NCI-H1417 (cell line): ENCODE results near the gene BICRAL.
"Not testable (repeated sequence)": the region's sequence is repeated elsewhere in the genome, so short reads cannot be mapped to it uniquely, and the experiment has no call there.

Experiments used
- DNase-seq, 3 experiments: peaks; one replicate each; lab custom pipeline; 2025; lab: John Stamatoyannopoulos, UW

BICRAL gene, protein sequence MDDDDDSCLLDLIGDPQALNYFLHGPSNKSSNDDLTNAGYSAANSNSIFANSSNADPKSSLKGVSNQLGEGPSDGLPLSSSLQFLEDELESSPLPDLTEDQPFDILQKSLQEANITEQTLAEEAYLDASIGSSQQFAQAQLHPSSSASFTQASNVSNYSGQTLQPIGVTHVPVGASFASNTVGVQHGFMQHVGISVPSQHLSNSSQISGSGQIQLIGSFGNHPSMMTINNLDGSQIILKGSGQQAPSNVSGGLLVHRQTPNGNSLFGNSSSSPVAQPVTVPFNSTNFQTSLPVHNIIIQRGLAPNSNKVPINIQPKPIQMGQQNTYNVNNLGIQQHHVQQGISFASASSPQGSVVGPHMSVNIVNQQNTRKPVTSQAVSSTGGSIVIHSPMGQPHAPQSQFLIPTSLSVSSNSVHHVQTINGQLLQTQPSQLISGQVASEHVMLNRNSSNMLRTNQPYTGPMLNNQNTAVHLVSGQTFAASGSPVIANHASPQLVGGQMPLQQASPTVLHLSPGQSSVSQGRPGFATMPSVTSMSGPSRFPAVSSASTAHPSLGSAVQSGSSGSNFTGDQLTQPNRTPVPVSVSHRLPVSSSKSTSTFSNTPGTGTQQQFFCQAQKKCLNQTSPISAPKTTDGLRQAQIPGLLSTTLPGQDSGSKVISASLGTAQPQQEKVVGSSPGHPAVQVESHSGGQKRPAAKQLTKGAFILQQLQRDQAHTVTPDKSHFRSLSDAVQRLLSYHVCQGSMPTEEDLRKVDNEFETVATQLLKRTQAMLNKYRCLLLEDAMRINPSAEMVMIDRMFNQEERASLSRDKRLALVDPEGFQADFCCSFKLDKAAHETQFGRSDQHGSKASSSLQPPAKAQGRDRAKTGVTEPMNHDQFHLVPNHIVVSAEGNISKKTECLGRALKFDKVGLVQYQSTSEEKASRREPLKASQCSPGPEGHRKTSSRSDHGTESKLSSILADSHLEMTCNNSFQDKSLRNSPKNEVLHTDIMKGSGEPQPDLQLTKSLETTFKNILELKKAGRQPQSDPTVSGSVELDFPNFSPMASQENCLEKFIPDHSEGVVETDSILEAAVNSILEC

DNA sequence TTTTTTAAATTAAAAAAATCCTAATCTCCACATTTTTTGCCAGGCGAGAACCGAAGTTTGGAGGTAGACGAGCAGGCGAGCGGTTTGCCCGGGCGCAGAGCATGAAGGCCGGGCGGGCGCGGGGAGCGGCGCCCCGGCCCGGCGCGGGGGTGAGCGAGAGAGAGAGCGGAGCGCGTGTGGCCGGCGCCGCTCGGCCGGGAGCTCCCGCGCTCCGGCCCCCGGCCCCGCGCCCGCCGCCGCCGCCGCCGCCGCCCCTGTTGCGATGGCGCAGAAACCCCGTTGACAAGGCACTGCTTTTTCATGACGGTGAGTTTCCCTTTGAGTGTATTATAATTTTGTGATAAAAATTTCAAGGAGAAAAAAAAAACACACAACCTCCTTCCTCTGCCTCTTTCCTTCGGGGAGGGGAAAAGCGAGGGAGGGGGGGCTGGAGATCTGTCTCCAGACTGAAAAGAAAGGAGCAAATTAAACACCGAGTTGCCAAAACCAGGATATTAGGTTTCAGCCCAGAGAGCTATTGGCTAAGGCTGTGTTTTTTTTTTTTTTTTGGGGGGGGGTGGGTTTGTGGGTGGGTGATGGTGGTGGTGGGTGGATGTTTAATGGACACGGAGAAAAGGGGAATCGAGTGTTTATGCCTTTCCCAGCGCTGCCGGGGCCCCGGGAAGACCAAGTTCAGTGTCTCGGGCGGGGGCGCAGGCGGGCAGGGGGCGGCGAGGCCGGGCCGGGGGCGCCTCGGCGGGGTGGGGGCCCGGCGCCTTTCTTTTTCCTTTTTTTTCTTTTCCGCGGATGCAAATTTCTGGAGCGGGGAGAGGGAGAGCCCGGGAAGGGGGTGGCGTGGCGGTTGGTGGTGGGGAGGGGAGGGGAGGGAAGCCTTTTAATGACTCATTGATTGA, at the start of gene BICRAL:
Gene BICRAL, plus strand, starts transcription at position 257 of the 893 bp plus-strand sequence. CDS start 39,971 bp downstream, outside the sequence.
- DNase-seq = peak; percentile 66 to 92 (median 87)

DNA sequence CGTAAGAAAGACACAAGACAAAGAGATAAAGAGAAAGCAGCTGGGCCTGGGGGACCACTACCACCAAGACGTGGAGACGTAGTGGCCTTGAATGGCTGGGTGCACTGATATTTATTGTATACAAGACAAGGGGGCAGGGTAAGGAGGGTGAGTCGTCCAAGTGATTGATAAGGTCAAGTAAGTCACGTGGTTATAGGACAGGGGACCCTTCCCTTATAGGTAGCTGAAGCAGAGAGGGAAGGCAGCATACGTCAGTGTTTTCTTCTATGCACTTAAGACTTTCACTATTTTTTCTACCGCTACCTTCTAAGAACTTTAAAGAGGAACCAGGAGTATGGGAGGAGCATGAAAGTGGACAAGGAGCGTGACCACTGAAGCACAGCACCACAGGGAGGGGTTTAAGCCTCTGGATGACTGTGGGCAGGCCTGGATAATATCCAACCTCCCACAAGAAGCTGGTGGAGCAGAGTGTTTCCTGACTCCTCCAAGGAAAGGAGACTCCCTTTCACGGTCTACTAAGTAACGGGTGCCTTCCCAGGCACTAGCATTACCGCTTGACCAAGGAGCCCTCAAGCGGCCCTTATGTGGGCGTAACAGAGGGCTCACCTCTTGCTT, 47.9 kb upstream of the BICRAL start:
- DNase-seq = not testable (repeated sequence)

DNA sequence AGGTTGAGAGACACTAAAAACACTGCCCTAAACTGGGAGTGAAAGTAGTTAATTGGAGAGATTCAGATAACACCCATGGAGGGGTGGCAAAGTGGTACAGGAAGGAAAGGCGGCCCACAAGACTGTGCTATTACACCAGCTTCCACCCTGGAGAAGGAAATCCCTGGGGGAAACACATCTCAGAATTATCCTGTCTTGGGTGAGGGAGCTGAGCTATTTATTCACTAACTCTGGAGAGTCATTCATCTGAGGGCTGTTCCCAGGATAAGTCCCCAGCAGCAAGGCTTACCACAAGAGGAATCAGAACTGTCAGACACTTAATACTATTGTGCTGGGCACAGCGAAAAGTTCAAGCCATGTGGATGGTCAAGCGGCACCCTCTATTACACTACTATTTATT, 45.9 kb upstream of the BICRAL start:
- DNase-seq = peak in 1 of 3 experiments; percentile 4

DNA sequence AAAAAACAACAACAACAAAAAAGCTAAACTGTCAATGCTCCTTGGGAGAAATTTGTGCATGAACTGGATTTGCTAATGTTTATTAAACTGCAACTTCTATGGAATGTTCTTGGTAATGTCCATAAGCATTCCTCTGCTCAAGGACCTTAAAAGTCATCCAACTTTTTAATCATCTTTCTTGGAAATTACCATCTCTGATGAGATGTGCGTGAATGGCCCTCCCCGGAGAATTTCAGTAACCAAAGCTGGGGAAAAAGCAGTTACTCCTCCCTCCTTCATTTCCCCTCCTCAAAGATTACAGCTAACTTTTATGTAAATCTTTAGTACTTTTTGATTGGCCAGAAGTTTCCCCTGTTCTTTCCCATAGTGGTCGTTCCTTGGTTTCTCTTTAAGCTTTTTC, 41.1 kb upstream of the BICRAL start:
- no peak for DNase-seq

DNA sequence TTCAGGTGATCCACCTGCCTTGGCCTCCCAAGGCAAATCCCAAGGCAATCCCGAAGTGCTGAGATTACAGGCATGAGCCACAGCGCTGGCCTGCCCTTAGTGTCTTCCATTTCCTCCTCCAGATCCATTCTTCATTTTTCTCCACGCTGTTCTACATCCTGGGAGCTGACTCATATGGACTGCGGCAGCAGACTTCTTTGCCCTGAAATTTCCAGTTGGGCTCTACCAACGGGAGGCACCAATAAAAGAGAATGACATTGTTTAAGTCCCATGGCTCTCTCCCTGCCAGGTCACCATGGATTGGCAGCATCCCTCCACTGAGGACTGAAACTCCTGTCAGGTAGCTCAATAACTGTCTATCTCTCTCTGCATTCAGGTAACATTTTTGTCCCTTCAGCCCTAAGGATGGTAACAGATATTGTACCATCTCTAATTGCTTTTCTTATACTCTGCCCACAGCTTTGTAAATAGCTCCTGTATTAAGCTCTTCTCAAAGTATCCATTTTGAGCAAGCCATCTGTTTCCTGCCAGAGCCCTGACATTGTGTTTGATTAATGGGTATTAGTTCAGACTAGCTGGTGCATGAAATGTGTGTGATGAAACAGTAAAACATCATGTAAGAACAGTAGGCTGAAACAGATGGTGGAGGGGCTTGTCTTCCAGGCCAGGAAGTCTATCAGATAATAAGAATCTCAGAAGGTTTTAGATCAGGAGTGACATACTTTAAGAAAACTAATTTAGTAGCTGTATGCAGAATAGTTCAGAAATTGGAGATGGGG, 39.5 kb upstream of the BICRAL start:
- peak in 2 of 3 experiments; percentile 85 to 93 for DNase-seq

DNA sequence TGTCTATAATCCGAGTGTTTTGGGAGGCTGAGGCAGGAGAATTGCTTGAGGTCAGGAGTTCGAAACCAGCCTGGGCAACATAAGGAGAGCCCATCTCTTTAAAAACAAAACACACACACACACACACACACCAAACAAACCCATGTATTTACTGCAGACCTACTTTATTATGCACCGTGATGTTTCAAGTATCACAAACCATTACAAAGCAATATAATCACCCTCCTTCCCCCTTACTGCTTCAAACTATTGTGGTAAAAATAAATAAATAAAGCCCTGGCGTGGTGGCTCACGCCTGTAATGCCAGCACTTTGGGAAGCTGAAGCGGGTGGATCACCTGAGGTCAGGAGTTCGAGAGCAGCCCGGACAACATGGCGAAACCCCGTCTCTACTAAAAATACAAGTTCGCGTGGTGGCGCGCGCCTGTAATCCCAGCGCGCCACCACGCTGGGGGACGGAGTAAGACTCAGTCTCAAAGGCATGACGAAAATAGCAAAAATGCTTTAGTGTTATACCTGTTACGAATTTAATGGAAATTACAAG, 37.4 kb upstream of the BICRAL start:
- DNase-seq = peak in 2 of 3 experiments; percentile 28 to 38

DNA sequence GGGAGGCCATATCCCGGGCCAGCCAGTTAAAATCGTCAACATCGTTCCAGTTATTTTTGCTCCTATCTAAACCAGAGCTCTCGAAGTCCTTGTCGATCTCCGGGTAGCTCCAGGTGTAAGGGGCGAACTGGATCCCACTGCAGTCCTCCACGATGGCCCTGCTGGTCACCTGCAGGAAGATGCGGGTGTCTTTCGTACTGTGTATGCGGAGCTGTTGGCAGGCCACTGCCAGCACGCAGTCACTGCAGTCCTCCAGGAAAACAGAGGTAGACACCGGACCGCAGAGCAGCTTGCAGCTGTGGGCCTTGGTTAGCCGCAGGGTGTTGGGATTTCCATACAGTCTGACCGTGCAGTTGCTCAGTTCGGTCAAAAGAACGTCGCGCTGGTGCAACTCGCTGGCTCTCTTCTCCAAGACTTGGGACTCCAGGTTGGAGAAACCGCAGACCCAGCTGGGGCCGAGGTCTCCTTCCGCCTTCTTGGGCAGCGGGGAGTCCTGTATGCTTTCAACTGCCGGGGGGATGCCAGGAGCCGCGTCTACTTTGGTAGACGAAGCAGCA, 36.7 kb upstream of the BICRAL start:
- DNase-seq = peak in 2 of 3 experiments; percentile 64 to 71

DNA sequence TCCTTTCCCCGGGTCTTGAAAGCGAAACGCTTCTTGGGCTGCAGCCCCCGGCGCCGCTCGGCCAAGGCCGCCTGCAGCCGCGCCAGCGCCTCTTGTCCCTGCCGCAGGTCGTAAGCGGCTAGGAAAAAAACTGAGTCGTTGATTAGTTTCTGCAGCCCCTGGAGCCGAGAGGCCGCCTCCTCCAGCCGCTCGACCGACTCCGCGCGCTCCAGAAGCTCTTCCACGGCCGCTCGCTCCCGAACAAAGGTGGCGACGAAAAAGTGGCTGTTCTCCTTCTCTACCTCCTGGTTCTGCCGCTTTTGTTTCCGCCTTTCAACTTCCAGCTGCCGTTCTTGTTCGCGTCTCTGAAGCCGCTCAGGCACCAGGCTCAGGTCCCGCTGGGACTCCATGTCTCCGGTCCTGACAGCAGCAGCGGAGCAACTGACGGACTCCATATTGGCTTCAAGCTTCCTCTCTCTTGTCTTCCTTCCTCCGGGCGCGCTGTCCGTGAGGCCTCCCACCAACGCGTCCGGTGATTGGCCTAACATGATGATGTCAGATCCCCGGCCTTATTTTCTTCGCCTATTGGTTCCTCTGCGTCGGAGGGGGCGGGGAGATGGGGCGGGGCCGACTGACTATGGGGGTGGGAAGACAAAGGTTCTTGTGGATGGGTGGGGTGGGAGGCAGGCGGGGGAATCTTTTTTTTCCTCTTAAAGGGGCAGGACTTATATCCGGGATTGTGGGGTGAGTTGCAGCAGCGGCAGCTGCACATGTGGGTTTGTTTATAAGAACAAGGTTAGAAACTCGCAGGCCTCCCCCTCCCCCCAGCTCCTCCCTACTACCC, 36.0 kb upstream of the BICRAL start, which contains the start of gene TBCC:
Gene TBCC, minus strand, starts transcription at position 464 of the 823 bp plus-strand sequence. Its CDS starts 30 bp downstream, at position 434.
- DNase-seq = peak; percentile 94 to 99 (median 96)

DNA sequence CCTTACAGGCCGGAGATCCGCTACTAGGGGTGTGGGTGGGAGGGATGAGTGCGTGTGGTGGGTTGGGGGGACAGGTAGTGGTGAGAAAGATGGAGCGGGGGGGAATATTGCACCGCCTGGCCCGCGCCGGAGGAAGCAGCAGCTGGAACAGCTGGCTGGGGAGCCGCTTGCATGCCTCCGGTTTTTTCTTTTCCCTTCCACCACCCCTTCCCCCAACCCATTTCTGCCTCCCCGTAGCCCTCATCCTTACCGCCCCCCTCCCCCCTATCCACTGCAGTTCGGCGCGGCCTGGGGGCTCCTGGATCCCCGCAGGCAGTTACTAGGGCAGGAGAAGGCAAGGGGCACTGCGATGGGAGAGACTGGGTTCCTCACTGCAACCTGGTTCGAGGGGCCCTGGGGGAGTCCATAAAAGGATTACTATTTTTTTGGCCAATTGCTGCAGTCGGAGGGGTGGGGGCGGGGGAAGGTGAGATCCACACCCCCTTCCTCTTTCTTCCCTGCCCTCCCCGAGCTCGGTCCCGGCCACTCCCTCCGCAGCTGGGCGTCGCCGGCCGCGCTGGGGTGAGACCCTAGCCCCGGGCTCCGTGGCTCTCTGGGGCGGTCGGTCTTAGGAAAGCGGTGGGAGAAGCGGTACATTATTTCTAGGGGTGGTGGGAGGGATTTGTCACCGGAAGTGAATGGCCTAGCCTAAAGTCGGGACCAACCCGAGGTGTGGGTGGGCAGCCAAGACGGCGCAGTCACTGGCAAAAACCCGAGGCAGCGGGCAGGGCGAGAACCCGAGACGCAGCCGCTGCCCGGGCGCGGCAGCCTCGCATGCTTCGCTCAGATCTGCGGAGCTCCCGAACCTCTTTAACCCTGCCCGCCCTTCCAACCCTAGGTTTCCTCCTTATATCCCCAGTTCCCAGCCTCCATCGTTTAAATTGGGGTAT, 35.1 kb upstream of the BICRAL start:
- DNase-seq = peak; percentile 79 to 95 (median 94)

DNA sequence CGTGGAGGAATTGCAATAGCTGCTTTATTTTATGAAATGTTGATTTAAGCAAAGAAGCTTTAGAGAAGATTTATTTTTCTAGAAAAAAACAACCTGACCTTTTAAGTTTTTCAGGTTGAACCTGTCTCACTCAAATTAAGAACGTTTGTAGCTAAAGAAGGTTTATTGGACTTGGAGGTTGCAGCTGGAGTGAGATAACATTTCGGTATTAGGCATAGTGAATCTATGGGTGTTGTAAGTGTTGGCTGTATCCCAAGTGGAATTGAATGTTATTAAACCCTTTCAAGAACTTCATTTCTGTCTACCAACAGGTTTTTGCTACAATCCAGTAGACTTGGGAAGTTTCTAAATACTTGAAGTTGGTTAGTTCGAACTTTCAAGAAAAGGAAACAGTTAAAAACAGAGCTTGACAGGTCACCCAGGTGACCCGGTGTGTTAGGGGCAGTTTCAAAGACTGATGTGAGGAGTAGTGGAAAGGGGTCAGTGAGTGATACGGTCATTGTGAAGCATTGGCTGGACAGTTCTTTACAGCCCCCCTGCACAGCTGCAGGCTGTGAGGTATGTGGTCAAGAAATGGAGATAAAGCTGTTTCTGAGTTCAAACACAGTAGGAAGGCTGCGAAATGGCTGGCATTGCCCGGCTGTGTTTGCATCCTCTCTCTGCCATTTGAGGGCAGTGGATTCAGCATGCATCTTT, 33.5 kb upstream of the BICRAL start:
- peak in 1 of 3 experiments; percentile 32 for DNase-seq

DNA sequence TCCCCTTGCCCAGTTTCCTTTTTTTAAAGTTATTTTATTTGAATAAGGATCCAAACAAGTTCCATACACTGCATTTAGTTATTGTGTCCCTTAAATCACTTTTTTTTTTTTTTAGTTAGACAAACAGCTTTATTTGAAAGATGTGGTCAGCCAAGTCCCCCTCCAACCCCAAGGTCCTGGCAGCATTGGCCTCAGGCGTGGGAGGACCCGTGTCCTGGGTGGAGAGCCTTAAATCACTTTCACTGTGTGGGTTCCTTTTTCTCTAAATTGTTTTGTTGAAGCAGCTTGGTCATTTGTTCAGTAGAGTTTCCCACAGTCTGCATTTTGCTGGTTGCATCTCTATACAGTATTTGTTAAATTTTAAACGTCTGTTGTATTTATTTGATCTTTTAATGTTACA, 30.8 kb upstream of the BICRAL start:
- no peak for DNase-seq

DNA sequence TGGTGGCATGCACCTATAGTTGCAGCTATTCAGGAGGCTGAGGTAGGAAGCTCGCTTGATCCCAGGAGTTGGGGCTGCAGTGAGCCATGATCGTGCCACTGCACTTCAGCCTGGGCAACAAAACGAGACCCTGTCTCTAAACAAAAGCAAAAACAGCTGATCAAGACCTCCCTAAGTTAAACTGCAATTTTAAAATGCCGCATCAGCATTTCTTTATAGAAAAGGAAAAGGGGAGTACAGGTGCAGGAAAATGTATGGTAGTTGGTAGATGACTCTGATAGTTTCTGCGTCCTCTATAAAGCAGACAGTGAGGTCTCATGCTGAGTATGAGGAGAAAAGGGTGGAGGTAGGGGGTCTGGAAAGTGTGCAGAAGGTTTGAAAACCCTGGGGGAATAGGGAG, 27.1 kb upstream of the BICRAL start:
- DNase-seq = no peak

DNA sequence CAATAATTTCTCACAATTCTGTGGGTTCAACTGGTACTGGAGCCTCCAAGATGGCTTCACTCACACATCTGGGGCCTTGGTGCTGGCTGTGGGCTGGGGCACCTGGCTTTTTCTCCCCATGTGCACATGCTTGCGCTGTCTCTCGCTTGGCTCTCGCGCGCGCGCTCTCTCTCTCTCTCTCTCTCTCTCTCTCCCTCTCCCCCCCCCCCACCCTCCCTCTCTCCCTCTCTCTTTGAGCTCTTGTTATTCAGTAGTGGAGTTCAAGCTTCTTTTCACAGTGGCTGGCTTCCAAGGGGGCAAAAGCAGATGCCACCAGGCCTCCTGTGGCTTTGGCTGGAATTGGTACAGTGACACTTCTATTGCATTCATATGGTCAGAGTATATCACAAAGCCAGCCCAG, 25.1 kb upstream of the BICRAL start:
- DNase-seq = no peak

DNA sequence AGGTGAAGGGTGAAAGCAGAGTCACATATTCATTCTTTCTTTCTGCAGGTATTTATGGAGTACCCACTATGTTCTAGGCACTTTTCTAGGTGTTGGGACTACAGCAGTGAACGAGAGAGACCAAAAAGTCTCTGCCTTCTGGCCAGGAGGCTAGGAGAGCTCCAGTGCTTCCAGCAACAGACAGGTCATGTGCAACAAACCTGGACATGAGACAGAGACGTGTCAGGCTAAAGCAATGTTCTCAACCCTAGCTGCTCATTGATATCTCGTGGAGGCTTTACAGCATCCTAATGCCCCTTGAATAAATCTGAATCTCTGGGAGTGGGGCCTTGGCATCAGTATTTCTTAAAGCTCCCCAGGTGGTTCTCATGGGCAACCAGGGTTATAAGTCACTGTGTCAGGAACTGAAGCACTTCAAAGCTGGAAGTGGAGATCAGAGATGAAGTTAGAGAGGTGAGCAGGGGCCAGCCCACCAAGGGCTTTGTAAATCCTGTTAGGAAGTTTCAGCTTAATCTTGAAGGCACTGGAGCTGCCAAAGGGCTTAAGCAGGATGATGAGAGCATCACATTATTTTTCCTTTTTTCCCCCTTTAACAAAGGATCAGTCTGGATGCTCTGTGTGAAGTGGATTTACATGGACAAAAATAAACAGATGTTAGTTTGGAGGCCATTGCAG, 23.0 kb upstream of the BICRAL start:
- no peak for DNase-seq

DNA sequence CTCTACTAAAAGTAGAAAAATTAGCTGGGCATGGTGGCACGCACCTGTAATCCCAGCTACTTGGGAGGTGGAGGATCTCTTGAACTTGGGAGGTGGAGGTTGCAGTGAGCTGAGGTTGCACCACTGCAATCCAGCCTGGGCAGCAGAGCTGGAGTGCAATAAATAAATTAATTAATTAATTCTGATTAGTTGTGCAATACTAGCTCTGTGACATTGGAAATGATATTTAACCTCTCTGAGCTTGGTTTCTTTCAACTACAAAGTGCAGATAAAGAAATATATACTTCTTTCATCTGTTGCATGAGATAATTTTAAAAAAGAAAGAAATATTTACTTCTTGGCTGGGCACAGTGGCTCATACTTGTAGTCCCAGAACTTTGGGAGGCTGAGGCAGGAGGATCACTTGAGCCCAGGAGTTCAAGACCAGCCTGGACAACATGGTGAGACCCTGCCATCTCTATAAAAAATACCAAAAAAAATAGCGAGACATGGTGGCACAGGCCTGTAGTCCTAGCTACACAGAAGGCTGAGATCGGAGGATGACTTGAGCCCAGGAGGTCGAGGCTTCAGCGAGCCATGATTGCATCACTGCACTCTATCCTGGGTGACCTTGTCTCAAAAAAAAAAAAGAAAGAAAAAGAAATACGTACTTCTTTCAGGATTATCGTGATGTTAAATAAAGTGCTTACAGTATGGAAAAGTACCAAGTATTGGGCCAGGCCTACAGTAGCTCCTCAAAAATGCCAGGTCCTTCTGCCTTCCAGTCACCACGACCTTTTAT, 20.4 kb upstream of the BICRAL start:
- no peak for DNase-seq
